ENCODE data around the gene AIPL1.

- no peak for TF ChIP-seq CTCF (IDR thresholded peaks at IDR 0.05; ENCODE audit: extremely low read depth in 1 of 2, insufficient read depth in 1 of 2, low read depth in 1 of 2, low read length in 2 of 2)
- TF ChIP-seq JUN (IDR thresholded peaks at IDR 0.05; ENCODE audit: borderline replicate concordance, insufficient read depth, insufficient read length, low read depth): no peak
- TF ChIP-seq MAX (IDR thresholded peaks at IDR 0.05; ENCODE audit: insufficient read depth, insufficient read length): no peak
- TF ChIP-seq EZH2 (IDR thresholded peaks at IDR 0.05; ENCODE audit: borderline replicate concordance, low read depth, low read length, severe bottlenecking): no peak
- no peak for TF ChIP-seq FOS (IDR thresholded peaks at IDR 0.05; ENCODE audit: borderline replicate concordance, insufficient read depth, low read length)
- TF ChIP-seq POLR2A (IDR thresholded peaks at IDR 0.05; ENCODE audit: low read depth, low read length): no peak
- TF ChIP-seq POLR2AphosphoS5 (IDR thresholded peaks at IDR 0.05; ENCODE audit: insufficient read depth, low read depth, low read length): no peak
- TF ChIP-seq MYC (IDR thresholded peaks at IDR 0.05; ENCODE audit: low read depth, low read length): no peak
- no peak for TF ChIP-seq GATA2 (IDR thresholded peaks at IDR 0.05; ENCODE audit: insufficient read depth, insufficient read length, low read depth, low read length)
Observed at GRCh38 chr17:6477831-6478383, 43.0 kb upstream of the AIPL1 start.

All from endothelial cell of umbilical vein (primary cell).